ENCODE data around the gene MRPS14. TPM values are rescaled to one million over a fixed set of nuclear protein-coding genes. Genes with fewer than 3 reads are reported as not detected.

MRPS14 gene
- total and polyA plus RNA-seq, 12 donors: 10.8 to 53.1 (median 29.3) TPM

GRCh38 chr1:175043824-175044223 lies 20.6 kb upstream of the MRPS14 start:
- 35 to 52% (median 41%) methylated on average over 10 to 19 of the region's 19 CpGs for WGBS, 4 donors
- no peak overlapping the region for H3K27ac ChIP-seq
- no peak for DNase-seq
- H3K9me3 ChIP-seq (replicated peaks in 1 of 3): no peaks in the 10 kb centered on the region
- H3K4me3 ChIP-seq: no peak overlapping the region
- no peaks in the 10 kb centered on the region for H3K36me3 ChIP-seq (replicated peaks in 1 of 2)
- H3K27me3 ChIP-seq: peaks cover 5% of the 10 kb centered on the region
- no peak for TF ChIP-seq CTCF (IDR thresholded peaks at IDR 0.05)
- no peak for TF ChIP-seq POLR2A (IDR thresholded peaks at IDR 0.05)
- intact Hi-C loops (cut with DNase I): no loop called here
- H3K4me1 ChIP-seq (replicated peaks in 1 of 2): no peaks in the 10 kb centered on the region

GRCh38 chr1:175042650-175043049 lies 19.4 kb upstream of the MRPS14 start:
- peaks cover 3% of the 10 kb centered on the region for H3K27me3 ChIP-seq
- TF ChIP-seq CTCF (IDR thresholded peaks at IDR 0.05) (no peak), POLR2A (IDR thresholded peaks at IDR 0.05) (no peak)
- H3K27ac ChIP-seq: no peak overlapping the region
- intact Hi-C loops (cut with DNase I): no loop called here
- DNase-seq: no peak
- WGBS, 4 donors: 54 to 70% (median 61%) methylated on average over 3 of the region's 3 CpGs
- H3K36me3 ChIP-seq (replicated peaks in 1 of 2): no peaks in the 10 kb centered on the region
- no peak overlapping the region for H3K4me3 ChIP-seq
- H3K9me3 ChIP-seq (replicated peaks in 1 of 3): no peaks in the 10 kb centered on the region
- H3K4me1 ChIP-seq (replicated peaks in 1 of 2): no peaks in the 10 kb centered on the region

GRCh38 chr1:175040324-175040879 lies 17.2 kb upstream of the MRPS14 start:
- intact Hi-C loops (cut with DNase I): no loop called here
- H3K4me1 ChIP-seq (replicated peaks in 1 of 2): no peaks in the 10 kb centered on the region
- TF ChIP-seq CTCF (IDR thresholded peaks at IDR 0.05) (no peak), POLR2A (IDR thresholded peaks at IDR 0.05) (no peak)
- no peaks in the 10 kb centered on the region for H3K27me3 ChIP-seq
- no peak overlapping the region for H3K4me3 ChIP-seq
- WGBS, 4 donors: 65 to 82% (median 75%) methylated on average over 4 of the region's 4 CpGs
- DNase-seq: no peak
- no peaks in the 10 kb centered on the region for H3K36me3 ChIP-seq (replicated peaks in 1 of 2)
- no peaks in the 10 kb centered on the region for H3K9me3 ChIP-seq (replicated peaks in 1 of 3)
- no peak overlapping the region for H3K27ac ChIP-seq

- Histone ChIP-seq H3K36me3 (replicated peaks in 1 of 2) (no peaks in the 10 kb centered on the region), H3K4me3 (no peak overlapping the region), H3K9me3 (replicated peaks in 1 of 3) (no peaks in the 10 kb centered on the region), H3K4me1 (replicated peaks in 1 of 2) (no peaks in the 10 kb centered on the region), H3K27ac (no peak overlapping the region), H3K27me3 (no peaks in the 10 kb centered on the region)
- TF ChIP-seq CTCF (IDR thresholded peaks at IDR 0.05): no peak
- no peak for TF ChIP-seq POLR2A (IDR thresholded peaks at IDR 0.05)
- no peak for DNase-seq
- intact Hi-C loops (cut with DNase I): no loop called here
- 52 to 64% (median 59%) methylated on average over 7 of the region's 7 CpGs for WGBS, 4 donors
Measured at GRCh38 chr1:175037416-175037815, 14.2 kb upstream of the MRPS14 start.

All from adrenal gland (tissue), 12 donors.